GM12873 (cell line): Measurements from ENCODE around the gene SLC49A3.

Experiments used
- TF ChIP-seq, protein P1 (sequence below): IDR thresholded peaks from 2 replicates; pipeline ENCODE4 v1.5.1; 2012; ENCODE audit warnings: low read depth, mild to moderate bottlenecking, moderate library complexity, low read length, control low read depth; ENCODE audit not compliant: insufficient read depth; ENCODE audit errors: missing control alignments

SLC49A3 gene

DNA sequence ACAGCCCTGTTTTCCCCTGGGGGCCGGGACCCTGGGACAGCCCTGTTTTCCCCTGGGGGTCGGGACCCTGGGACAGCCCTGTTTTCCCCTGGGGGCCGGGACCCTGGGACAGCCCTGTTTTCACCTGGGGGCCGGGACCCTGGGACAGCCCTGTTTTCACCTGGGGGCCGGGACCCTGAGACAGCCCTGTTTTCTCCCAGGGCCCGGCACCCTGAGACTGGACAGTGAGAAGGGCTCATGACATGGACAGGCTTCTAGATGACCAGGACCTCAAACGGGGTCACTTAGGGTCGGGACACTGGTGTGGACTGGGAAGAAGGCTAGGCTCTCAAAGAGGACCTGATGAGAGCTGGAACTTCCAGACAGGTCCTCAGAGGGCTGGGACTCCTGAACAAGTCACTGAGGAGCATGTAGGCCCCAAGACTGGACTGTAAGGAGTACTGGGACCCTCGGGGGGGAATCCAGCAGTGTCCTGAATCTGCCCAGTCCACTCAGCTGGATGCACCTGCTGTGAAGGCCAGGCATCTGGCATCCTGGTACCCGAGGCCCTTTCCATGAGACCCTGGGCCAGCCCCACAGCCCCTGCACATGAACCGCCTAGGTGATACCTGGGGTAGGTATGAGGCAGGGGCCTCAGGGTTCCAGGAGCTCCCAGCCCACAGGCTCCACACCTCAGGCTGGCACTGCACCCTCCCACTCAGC, 19.1 kb upstream of the SLC49A3 start:
- TF ChIP-seq, protein P1, sequence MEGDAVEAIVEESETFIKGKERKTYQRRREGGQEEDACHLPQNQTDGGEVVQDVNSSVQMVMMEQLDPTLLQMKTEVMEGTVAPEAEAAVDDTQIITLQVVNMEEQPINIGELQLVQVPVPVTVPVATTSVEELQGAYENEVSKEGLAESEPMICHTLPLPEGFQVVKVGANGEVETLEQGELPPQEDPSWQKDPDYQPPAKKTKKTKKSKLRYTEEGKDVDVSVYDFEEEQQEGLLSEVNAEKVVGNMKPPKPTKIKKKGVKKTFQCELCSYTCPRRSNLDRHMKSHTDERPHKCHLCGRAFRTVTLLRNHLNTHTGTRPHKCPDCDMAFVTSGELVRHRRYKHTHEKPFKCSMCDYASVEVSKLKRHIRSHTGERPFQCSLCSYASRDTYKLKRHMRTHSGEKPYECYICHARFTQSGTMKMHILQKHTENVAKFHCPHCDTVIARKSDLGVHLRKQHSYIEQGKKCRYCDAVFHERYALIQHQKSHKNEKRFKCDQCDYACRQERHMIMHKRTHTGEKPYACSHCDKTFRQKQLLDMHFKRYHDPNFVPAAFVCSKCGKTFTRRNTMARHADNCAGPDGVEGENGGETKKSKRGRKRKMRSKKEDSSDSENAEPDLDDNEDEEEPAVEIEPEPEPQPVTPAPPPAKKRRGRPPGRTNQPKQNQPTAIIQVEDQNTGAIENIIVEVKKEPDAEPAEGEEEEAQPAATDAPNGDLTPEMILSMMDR: no peak

DNA sequence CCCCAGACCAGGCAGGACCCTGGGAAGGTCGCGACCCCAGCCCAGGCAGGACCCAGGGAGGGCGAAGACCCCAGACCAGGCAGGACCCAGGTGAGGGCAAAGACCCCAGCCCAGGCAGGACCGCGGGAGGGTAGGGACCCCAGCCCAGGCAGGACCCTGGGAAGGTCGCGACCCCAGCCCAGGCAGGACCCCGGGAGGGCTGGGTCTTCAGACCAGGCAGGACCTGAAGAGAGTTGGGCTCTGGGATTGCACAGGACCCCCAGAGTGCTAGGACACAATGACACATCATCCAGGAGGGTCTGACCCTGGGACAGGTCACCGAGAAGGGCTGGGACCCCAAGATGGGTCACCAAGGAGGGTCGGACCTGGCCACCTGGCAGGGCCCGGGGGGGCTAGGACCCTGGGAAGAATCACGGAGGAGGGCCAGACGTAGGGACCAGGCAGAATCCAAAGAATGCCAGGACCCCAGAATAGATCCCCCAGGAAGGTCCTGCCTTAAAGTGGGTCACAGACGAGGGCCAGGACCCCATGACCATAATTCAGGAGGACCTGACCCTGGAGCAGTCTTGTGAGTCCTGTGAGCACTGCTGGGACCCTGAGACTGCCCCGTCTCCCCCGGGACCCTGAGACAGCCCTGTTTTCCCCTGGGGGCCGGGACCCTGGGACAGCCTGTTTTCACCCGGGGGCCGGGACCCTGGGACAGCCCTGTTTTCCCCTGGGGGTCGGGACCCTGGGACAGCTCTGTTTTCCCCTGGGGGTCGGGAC, 18.1 kb upstream of the SLC49A3 start:
- TF ChIP-seq, protein P1: no peak

GRCh38 chr4:705278-706082, 16.5 kb upstream of the SLC49A3 start, which contains the start of gene PCGF3:
Gene PCGF3 (plus strand): TSS chr4:705832. CDS start chr4:733681, 27,849 bp downstream.
- TF ChIP-seq, protein P1: no peak

GRCh38 chr4:704971-705277, 16.0 kb upstream of the SLC49A3 start:
- TF ChIP-seq, protein P1: no peak

- TF ChIP-seq, protein P1: no peak
Measured at GRCh38 chr4:704198-704891, 15.4 kb upstream of the SLC49A3 start.

- TF ChIP-seq, protein P1: no peak
Measured at GRCh38 chr4:703336-704197, 14.6 kb upstream of the SLC49A3 start.
